HG03025 (cell line): ENCODE measurements around the gene ST3GAL3.

Experiments
- ATAC-seq: cut with Tn5 transposase; IDR thresholded peaks from one replicate; pipeline ENCODE4 v1.9.1; 2021; ENCODE audit warnings: mild to moderate bottlenecking, moderate library complexity; ENCODE audit not compliant: unreplicated experiment, low FRiP score

ST3GAL3 gene

GRCh38 chr1:43783096-43783670 lies 75.8 kb downstream of the ST3GAL3 start:
- ATAC-seq, result no peak

- no peak for ATAC-seq
Measured at GRCh38 chr1:43783671-43784205, 76.4 kb downstream of the ST3GAL3 start.

DNA sequence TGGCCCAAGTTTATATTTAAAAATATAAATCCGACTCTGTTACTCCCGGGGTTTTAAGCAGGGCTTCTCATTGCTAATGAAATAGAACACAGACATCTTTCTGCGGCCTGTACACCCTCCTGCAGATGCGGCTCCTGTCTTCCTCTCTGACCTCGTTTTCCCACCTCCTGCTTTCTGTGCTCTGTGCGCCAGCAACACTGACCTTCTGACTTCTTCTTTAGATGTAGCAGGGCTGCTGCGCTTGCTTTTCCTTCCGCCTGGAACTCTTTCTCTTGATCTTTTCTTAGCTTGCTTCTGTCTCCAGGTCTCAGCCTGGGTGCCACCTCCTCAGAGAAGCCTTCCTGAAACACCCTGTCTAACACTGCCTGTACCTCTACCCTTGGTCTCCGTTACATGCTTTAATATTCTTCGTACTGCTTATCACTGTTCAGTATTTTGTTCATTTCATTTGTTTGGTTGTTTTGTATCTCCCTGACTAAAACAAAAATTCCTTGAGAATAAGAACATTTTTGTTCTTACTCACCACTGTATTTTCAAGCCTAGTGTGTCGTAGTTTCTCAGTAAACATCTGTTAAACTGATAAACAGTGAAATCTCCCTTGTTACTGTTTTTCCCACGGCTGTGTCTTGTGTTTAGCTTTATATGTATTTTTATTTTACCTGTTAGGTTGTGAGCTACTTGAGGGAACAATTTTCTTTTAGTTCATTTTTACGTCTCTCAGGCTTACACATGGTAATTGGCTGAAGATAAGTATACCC lies 79.0 kb downstream of the ST3GAL3 start:
- ATAC-seq, result no peak

DNA sequence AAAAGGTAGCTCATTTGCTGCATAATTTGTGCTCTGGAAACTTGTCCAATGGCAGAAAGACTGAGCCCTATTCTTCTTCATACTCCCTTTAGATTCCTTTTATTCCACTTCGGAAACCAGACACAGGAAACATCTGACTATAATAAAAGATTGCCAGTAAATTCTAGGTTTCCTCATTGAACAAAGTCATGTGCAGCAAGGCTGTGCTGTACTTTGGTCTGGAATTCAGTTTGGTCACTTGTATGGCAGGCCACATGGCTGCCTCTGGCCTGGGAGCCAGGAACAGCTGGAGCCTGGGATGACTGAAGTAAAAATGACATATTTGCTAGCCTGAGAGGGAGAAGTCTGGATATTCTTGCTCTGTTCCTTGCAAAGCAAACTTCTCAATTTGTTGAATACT lies 79.6 kb downstream of the ST3GAL3 start:
- ATAC-seq, result no peak

DNA sequence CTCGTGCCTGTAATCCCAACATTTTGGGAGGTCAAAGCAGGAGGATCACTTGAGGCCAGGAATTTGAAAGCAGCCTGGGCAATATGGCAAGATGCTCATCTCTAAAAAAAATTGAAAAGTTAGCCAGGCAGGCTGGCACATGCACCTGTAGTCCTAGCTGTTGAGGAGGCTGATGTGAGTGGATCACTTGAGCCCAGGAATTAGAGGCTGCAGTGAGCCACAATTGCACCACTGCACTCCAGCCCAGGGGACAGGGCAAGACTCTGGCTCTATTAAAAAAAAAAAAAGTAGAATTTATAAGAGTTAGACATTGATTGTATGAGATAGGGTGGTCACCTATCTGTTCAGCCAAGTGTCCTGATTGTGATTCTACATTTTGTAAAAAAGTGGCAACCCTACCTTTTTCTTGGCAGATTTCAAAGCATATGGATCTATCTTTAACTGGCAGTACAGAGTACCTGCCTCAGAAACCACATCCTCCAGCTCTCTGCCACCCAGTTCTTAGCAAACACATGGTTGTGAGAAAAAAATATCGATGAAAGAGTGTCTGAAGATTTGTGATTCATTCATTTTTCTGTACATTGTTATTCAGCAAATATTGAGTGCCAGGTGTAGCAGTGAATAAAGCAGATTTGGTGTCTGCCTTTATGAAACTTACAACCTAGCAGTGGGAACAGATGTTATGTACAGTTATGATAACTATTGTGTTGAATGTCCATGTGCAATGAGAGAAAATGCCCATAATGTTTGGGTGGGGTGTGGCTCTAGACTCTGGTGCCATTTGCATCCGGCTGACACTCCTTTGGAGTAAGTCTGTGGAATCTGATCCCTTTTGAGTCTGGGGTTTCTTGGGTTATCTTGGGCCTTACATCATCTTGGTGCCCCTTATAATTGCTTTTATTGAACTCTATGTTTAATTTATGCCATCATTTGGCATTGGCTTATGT lies 82.5 kb downstream of the ST3GAL3 start:
- ATAC-seq, result no peak

DNA sequence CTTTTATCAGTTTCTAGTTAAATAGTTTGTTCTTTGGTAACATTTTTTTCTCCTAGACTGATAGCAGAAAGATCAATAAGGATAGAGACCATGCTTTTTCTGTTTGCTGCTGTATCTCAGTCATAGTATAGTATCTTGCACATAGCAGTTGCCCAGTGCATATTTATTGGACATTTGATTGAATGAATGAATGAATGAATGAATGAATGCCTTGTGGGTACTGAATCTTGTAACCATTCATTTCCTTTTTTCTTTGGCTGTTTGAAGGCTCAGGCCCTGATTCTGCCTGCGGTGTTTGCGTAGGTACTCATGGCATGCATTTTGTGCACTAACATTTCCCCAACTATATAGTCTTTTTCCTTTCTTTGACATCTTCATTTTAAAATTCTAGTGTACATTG lies 83.9 kb downstream of the ST3GAL3 start:
- no peak for ATAC-seq

DNA sequence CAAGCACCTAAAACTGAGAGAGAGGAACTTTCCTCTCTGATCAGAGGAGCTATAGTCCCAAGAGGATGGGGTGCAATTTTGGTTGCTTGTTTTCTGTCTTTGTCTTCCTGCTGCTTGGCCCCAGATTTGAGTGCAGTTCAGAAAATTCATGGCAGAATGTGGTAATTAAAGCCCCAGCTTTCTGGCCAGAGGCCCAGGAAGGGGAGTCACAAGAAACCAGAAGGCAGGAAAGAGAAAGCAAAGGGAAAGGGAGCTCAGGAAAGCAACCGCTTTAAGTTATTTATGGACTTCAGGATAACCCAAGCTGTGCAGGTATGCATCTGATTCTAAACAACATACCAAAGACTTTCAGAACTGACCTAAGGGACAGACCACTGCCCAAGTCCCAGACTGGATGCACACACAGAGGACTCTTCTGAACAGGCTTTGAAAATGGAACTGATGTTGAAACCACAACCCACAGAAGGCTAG lies 88.8 kb downstream of the ST3GAL3 start:
- no peak for ATAC-seq

GRCh38 chr1:43797891-43798290 lies 90.6 kb downstream of the ST3GAL3 start:
- ATAC-seq, result no peak

- ATAC-seq, result no peak
Measured at GRCh38 chr1:43799656-43800635, 92.6 kb downstream of the ST3GAL3 start.

DNA sequence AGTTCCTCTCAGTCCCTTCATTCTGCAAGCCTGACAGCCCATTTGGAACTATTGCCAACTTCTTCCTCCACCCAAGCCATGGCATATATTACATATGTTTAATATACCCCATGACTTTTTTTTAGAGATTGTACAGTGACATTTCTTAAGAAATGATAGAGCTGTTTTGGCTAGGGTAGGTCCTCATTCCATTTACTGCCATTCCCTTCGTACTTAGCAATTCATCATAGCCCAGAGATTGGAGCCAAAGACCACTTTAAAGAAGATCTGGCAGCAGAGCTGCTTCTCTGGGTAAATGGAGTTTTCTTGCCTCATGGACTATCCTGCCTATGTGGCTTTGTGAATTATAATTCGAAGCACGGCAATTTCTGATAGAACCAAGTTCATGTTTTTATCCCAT lies 93.4 kb downstream of the ST3GAL3 start:
- ATAC-seq, result no peak

GRCh38 chr1:43801203-43801602 lies 93.9 kb downstream of the ST3GAL3 start:
- no peak for ATAC-seq

DNA sequence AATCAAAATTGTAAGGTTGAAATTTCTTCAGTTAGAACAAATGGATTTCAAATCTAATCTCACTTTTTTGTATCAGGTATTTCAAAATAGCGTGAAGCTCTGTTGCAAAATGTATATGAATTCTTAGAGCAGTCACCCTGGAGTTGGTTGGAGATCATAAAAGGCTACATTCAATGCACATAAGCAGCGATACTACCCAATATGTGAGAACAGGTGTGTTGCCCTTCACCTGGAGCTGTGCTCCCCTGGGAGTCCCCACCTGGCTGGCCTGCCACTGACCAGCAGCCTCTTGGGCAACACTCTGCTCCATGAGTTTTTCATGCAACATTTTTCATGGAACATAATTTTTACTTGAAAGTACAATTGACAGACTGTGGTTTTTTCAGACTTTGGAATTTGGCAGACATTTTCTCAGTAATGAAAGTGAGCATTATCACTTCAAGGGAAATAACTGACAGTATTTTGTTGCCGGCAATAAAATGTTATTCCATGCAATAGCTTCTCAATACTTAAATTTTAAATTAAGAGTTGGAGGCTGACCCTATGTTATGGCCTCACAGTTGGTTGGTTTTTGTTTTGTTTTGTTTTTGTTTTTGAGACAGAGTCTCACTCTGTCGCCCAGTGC lies 95.1 kb downstream of the ST3GAL3 start:
- ATAC-seq, result no peak

- no peak for ATAC-seq
Measured at GRCh38 chr1:43803105-43803504, 95.8 kb downstream of the ST3GAL3 start.

- ATAC-seq, result no peak
Measured at GRCh38 chr1:43803646-43804045, 96.3 kb downstream of the ST3GAL3 start.

DNA sequence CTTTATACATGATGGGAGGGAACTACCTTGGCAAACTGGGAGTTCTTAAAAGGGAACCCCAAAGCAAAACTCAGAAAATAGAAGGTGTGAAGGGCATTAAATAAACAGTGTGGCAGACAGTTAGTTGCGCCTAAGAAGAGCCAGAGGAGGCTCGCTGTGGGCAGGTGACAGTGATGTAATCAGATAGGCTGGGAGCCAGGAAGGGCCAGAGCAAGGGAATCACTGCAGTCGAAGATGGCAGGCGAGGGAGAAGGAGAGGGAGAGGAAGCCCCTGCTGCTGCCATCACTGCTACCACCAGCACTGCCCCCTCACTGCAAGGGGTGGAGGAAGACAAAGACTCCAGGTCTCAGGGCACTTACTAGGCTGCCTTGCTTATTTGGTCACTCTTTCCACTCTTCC lies 97.2 kb downstream of the ST3GAL3 start:
- no peak for ATAC-seq

DNA sequence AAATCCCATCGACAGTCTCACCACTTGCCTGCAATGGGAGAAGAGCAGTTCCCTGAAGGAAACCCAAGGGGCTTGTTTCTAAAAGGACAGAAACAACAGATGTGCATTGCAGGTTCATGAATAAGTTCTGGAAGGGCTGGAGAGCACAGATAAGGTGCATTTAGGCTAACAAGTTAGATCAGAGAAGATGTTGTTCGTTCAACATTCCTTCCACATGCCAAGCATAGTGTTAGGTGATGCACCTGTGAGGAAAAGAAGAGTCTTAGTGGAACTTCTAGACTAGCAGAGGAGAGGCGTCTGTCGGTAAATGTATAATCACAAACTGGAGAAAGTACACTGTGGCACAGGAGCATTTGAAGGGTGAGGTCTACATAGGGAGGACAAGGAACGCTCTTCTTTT lies 98.0 kb downstream of the ST3GAL3 start:
- no peak for ATAC-seq

DNA sequence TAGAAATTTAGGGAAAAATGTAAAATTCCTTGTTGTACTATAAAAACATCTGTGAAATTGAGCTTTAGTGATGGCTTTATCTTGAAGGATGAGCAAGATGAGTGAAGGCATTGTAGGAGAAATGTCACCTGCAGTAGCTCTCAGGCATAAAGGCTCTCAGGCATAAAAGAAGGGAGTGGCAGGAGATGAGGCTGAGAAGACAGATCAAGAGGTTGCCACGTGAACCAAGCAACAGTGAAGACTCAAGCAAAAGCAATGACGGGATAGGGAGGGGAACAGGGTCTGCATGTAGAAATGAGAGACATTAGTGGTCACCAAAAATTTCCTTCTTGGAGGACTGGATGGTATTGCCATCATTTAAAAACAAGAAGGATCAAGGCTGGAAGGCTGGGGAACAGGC lies 98.8 kb downstream of the ST3GAL3 start:
- no peak for ATAC-seq

DNA sequence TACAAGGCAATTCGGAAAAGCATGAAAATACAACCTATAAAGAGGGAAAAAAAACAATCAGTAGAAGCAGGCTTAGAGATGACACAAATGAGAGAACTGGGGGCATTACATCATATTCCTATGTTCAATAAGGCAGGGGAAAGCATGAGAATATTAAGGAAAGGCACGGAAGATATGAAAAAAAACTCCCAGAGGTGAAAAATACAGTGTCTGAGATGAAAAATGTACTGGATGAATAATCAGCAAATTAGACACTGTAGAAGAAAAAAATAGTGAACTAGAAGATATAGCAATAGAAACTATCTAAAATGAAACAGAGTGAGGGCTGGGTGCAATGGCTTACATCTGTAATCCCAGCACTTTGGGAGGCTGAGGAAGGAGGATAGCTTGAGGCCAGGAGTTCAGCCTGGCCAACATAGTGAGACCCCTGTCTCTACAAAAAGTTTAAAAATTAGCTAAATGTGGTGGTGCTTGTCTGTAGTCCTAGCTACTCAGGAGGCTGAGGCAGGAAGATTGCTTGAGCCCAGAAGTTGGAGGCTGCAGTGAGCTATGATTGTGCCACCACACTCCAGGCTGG lies 101.8 kb downstream of the ST3GAL3 start:
- no peak for ATAC-seq

DNA sequence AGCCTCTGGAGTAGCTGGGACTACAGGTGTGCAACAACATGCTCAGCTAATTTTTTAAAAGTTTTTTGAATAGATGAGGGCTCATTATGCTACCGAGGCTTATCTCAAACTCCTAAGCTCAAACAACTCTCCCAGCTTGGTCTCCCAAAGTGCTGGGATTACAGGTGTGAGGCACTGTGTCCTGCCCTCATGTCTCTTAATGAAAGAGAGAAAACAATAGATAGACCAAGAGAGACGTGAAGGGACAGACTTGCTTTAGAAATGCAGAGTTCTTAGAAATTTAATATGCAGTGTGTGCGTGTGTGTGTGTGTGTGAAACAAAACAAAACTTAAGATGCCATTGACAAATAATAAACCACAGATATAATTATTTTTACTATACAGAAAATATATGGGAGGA lies 105.2 kb downstream of the ST3GAL3 start:
- no peak for ATAC-seq
